Activated naive CD4-positive, alpha-beta T cell (primary cell): Measurements from ENCODE around the gene SCN5A.

Experiments used
- DNase-seq, 4 experiments: peaks; one replicate each; lab custom pipeline; 2025; lab: John Stamatoyannopoulos, UW

Gene SCN5A

DNA sequence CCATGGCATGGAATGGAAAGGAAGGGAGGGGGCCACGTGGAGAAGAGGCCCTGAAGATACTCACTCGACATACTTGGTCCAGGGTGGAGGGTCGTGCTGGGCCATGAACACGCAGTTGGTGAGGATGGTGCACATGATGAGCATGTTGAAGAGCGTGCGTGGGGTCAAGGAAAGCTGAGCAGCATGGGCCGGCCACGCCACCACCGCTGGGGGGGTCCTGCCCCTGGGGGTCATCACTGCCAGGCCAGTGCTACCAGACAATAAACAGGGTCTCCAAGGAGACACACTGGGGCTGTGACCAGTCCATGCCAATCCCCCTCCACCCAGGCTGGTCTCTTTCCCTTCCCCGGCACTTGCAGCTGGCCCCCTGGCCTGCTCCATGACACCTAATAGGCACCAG lies 27.2 kb downstream of the SCN5A start:
- DNase-seq, result no peak

DNA sequence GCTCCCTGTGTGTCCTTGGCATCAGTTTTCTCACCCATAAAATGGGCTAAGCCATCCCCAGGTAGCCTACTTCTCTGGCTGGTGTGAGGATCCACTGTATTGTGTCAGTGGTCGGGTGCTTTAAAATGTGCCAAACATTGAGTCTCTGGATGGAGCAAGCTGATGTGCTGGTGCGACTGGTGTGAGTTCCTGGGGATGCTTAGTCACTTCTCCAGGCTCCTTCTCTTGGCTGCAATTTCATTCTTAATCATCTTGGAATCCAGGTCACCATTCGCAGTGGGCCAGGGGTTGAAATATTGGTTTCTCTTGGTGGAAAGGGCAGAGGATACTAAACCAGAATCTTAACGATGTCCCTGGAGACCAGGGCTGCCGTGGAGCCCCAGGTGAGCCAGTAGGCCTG lies 29.3 kb downstream of the SCN5A start:
- no peak for DNase-seq

DNA sequence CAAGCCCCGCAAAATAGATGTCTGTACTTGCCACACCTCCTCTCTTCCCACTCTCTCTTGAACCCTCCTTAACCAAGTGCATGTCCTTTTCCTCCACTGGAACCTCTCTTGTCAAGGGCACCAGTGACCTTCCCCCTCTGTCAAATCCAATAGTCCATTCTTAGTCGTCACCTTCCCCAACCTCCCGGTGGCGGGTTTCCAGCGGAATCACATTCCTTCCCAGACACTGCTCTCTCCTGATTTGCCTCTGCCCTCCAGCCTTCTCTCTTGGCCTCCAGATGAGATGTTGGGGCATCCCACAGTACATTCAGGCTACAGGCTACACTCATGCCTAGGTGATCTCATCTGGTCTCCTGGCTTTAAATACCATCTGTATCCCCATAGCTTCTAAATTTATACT lies 31.1 kb downstream of the SCN5A start:
- no peak for DNase-seq

DNA sequence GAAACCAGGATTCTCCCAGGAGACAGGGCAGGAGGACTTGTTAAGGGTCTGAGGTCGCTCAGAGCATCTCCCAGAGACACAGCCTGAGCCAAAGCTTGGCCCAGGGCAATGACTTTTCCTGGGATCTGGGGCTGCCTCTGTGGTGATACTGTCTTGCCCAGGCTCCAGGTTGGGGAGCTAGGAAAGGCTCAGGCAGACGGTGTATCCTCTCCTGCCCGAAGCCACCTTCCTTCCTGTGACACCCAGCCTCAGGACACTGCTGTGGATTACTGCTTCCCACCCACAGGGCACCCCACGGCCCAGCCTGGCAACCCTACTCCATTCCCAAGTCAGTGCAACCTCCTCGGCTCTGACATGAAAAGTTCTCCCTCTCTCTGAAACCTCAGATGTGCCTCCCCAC lies 31.9 kb downstream of the SCN5A start:
- DNase-seq, result no peak

DNA sequence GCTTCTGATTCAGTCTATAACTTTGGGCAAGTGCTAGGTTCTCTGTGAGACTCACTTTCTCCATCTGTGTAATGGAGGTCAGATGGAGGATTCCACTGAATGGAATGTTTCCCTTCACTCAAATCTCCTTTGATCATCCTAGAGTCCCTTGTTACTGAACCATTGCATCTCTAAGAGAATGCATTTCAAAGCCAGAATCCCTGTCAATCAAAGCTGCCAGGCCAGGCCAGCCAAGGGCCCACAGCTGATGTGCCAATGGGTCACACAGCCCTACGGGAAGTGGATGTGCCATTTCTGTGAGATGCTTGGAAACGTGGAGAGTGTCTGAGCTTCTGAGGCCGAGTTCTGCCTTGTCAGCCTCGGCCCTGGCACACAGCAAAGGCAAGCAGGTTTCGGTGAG lies 32.4 kb downstream of the SCN5A start:
- DNase-seq, result no peak

DNA sequence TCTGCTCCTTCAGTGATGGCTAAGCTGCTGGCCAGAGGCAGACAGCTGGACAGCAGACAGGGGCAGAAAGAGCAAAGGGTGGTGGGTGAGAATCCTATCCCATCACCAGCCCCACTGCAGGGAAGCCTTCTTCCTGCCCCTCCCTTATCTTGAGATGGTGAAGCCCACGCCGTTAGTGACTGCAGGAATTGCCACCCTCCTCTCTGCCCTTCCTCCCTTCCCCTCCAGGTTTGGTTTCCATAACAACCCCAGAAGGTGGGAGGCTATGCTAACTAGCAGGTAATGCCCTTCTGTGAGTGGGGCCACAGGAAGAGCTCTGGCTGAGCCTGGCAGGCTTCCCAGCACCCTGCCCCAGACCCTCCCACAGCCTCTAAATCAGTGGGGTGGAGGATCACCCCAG lies 32.8 kb downstream of the SCN5A start:
- DNase-seq, result no peak

DNA sequence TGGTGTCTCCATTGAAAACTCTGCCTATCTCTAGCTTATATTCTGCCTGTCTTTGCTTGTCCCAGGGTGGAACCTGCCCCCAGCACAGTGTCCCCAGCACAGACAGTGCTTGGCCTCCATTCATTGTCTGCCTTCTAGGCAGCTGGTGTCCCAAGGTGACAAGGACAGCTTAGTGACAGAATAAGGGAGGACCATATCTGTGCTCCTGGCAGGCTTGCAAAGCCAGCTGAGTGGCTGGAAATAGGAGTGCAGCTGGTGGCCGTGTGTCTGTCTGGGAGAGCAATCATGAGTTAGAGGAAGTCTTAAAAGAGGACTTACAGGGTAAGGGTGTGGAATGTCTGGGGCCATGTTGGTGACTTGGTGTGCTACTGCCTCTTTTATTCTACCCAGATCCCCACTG lies 33.4 kb downstream of the SCN5A start:
- no peak for DNase-seq

DNA sequence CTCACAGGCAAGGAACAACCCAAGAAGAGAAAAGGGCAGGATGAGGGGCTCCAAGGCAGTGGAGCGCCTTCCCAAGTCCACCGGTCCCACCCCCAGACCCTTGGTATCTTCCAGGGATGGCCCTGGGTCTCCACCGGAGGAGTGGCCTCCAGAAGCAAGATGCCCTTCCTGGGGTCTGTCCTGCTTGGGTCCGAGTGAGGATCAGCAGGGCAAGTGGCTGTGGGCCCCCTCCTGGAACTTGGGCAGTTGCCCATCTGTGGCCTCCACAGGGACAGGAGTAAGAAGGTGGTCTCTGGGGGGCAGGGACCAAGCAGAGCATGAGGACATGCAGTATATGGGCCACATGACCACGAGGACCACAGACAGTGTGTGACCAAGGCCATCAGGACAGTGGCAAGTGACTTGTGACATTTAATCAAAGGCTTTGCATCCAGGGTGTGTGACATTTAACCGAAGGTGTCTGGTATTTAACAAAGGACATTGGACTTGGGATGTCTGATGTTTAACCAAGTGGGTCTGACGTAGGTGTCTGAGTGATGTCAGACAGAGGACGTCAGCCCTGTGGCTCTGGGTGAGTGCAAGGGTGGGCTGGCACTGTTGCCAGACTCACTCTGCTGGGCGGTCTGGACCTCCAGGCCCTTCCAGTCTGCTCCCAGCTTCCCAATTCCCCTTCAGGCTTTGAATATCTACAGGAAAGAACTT lies 34.7 kb downstream of the SCN5A start:
- no peak for DNase-seq

DNA sequence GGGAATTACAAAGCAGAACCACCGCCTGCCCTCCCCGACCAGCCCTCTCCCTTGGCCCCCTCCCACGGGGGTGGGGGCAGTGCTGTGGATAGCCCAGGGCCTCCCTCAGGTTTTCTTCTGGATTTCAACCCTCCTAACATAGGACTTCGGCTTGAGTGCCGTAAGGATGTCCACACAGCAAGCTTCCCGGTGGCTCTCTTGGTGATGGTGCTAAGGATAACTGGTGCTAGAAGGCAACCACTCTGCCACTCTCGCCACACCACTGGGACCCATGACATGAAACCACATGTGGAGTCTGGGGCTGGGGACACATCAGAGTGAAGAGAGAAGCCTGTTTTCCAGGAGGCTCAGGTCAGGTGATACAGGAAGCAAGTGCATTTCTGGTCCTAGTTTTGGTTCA lies 35.4 kb downstream of the SCN5A start:
- no peak for DNase-seq

DNA sequence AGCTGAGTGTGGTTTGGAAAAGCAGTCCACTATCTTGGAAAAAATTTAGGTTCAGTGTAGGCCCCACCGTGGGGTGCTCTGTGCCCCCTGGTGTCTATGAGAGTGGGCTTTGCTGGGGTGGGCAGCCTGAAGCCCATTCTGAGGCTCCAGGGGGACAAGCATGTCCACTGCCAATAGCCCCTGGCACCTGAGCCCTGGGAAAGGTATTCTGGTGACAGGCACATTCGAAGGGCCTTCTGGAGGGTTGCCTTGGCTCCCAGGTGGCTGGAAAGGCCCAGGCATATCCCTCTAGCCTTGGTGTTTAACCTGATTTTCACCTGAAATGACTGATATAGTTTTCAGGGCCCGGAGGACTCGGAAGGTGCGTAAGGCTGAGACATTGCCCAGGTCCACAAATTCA lies 36.1 kb downstream of the SCN5A start:
- DNase-seq, result no peak

DNA sequence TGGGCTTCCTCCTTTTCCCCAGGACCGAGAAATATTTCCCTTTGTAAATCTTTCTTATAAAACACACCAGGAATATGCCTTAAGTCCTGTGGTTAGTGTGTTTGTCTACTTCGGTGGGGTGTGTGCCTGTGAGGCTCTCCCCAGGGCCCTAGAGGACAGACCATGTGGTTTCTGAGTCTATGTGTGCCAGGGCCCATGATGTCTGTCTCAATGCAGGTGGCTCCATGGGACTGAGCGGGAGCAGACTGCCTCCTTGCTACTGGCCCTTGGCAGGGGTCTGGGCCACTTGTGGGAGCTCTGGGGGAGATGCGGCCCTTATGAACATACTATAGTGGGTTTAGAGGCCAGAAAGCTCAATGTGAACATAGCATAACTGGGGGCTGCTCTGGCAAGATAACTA lies 37.6 kb downstream of the SCN5A start:
- DNase-seq, result no peak

DNA sequence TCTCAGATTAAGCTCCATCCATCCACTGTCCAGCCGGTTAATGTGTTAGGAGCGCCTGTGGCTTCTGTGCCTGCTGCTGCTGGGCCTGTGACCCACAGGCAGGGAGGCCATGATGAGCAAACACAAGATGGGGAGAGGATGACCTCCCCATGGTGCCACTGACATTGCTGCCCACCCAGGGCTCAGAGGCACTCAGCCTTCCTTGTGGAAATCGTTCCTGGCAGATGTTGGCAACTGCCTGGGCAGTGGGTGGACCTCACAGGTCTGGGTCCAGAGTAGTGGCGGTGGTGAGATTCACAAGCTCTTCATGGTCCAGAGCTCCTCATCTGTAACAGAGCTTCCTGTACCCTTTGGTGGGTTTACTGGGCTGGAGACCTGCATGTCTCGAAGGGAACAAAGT lies 38.6 kb downstream of the SCN5A start:
- DNase-seq, result no peak

DNA sequence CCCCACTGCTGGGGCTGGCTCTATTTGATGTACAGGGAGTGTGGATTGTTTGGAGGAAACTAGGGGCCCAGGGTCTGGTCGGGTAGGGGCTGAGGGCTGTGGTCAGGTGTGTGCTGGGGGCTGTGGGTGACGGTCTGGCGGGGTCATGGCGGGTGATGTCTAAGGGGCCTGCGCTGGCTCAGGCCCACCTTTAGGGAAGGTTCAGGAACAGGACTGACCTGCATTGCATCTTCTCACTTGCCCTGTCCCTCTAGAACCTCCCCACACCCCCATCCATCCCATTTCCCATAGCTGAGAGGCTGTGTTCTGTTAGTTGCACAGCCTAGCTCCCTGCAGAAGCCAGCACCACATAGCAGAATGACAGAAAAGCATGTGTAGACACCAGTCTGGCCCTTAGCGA lies 39.1 kb downstream of the SCN5A start:
- DNase-seq, result no peak

DNA sequence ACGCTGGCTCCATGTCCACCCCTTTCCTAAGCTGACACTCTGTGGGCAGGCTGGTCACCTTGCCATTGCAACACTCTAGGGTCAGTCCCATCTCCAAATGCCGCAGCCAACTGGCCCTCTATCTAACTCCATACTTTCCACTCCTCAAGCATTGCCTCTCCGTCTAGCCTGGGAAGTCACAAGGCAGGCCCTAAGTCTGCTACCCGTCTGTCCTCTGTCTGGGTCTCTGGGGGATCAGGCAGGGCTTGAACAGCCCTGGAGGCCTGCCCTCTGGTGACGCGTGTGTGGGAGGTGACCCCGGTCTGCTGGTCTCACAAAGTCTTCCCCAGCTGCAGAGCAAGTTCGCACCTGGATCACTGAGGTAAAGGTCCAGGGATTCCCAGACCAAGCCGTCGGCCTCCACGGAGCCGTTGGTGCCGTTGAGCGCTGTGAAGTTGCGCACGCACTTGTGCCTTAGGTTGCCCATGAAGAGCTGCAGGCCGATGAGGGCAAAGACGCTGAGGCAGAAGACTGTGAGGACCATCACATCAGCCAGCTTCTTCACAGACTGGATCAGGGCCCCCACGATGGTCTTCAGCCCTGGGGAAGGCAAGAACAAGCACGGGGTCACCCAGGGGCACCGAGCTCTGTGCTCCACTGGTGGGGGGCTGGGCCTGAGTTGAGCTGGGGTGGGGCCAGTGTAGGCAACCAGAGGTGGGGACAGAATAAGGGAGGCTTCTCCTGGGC lies 39.9 kb downstream of the SCN5A start:
- no peak for DNase-seq

DNA sequence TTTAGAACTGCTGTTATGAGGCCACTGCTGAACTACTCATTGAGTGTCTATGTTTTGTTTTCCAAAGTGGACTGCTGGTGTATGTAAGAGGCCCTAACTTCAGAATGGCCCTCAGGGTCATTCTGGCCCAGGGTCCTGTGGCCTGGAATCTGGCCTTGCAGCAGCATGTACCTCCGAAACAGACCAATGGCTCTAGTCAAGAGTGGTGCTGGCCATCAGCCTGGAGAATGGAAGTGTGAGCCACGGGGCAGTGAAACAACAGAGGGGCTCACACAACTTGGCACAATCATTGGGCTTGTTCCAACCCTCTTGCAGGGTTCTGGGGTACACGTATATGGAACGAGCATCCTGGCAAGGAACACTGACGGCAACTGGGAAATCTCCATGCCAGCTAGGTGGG lies 40.5 kb downstream of the SCN5A start:
- no peak for DNase-seq

DNA sequence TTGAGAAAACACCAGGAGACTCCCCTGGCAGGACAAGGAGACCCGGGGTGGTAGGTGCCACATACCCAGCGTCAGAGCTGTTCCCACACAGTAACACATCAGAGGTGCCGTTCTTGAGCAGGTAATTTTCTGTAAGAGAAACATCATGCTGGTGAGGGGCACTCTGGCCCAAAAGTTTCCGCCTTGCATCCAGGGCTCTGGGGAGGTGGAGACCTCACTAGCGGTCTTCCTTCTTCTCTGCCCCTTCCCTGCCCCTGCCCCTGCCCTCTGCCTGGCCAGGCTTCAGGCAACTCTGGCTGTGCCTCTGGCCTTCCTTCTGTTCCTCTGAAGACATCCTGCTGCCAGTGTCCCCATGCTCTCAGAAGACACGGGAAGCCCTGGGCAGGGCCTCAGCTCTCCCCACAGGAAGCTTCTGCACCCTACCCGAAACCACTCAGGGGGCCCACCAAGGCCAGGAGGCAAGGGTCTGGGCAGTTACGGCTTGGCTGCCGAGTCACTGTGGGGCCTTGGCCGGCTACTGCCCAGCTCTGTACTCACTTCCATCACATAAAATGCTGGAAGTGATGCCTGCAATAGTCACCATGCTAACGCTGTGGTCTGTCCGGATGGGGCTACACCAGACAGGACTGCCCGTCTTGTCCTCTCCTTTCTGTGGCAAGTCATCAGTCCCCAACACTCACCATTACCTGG lies 41.3 kb downstream of the SCN5A start:
- DNase-seq, result no peak

DNA sequence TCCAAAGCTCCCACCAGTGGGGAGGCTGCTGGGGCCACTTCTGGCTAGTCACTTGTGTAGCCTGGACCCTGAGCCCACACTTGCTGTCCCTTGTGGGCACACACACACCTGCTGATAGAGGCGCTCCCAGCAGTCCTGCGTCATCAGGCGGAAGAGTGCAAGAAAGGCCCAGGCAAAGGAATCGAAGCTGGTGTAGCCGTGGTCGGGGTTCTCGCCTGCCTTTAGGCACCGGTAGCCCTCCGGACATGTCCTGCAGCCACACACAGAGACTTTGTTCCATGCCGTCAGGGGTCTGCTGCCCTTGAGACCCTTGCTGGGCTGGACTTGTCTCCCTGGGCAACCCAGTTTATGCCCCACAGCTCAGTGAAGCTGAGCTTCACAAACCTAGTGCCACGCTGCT lies 42.9 kb downstream of the SCN5A start:
- DNase-seq, result no peak

DNA sequence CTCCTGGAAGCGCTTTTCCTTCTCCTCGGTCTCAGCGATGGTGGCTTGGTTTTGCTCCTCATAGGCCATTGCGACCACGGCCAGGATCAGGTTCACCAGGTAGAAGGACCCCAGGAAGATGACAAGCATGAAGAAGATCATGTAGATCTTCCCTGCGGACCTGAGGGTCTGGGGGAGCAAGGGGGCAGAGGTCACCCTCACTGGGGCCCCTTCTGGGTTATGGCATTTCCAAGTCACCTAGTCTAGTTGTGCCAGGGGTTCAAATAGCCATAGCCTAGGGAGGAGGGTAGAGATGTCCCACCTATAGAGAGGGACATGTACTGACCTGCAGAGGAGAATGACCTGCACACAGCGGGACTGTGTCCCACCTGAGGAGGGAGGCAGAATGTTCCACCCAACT lies 43.5 kb downstream of the SCN5A start:
- no peak for DNase-seq

DNA sequence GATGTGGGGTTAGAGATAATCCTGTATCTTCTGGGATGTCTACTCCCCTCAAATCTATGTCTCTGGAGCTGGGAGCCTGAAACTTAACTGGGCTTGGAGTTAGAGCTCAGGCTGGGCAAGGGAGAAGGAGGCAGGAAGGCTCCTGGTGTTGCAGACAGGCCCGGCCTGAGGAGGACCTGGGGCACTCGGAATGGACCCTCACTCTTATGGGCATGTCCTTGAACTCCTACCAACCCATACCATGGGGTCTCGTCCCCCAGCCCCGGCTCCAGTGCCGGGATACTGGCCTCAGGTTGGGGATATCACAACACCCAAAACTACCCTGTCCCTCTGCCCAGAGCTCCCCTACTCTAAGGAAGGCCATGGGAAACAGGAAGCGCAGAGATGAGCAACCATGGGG lies 45.2 kb downstream of the SCN5A start:
- no peak for DNase-seq

DNA sequence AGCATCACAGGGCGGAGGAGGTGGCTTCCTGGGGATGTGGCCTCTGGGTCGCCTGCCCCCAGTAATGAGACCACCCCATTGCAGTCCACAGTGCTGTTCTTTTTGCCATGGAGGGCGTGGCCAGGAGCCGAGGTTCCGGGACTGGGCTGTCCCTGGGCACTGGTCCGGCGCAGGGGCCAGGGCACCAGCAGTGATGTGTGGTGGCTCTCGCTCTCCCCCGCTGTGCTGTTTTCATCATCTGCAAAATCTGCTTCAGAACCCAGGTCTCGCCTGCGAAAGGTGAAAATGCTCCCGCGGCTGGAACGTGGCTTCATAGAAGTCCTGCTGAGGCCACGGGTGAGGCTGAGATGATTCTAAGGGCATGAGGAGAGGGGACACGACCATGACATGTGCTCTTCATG lies 45.8 kb downstream of the SCN5A start:
- no peak for DNase-seq

DNA sequence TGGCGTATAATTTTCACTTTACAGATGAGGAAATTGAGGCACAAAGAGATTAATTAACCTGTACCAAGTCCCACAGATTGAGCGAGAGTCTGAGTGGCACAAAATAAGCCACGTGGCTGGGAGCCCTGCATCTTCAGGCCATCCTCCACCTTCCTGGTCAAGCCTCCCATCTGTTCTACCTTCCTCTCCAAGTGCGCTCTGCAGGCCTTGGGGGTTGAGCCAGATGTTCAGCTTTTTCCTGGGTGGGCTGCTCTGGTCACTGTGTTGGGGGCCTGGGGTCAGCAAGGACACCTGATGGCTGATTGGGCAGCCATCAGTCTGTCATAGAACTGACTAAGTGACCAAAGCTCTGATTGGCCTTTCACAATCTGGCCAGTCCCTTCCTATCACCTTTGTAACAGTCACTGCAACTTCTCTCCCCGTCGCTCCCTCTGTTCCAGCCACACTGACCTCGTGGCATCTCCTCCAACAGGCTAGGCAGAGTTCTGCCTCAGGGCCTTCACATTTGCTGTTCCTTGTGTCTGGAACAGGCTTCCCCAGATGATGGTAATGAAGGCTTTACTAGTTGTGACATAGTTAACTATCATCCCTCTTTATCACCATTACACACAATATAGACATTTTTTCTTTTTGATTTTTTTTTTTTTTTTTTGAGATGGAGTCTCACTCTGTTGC lies 46.8 kb downstream of the SCN5A start:
- no peak for DNase-seq

DNA sequence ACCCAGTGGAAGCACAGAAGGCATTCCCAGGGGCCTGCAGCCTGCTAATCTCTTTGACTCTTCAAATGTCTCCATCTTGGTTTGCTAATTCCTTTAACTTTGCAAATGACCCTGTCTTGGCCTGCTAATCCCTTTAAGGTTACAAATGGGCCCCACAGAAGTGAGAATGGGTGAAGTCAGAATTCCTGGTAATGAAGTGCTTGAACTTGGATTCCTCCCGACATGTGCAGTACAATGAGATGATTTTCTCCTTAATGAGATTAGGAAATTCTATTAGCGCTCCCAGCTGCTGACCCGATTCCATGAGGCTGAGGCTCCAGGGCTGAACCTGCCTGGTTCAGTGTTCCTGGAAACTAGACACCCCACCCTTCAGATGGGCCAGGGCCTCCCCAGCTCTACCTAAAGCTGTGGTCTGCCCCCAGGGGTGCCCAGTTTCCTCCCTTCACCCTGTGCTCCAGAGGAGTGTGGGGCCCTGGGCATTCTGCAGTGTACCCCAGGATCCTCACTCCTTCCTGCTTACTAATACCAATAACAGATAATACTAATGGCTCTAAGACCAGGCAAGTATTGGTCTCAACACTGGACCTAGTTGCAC lies 47.4 kb downstream of the SCN5A start:
- DNase-seq, result no peak
